Vagina (tissue), 2 donors: ENCODE results near the gene CARD11. TPM values are rescaled to one million over a fixed set of nuclear protein-coding genes. Genes with fewer than 3 reads are reported as not detected.

ENCODE experiments used
- DNase-seq, 2 donors: peaks; one replicate each; pipeline ENCODE4 v3.0.0-alpha.2; 2017; ENCODE audit errors: extremely low spot score in 2 of 2
- H3K27ac ChIP-seq: fragments of 200-600 bp; sonication (generic); one replicate; pipeline ENCODE4 v1.5.1; 2019
- H3K27me3 ChIP-seq: fragments of 200-600 bp; sonication (generic); one replicate; pipeline ENCODE4 v1.5.1; 2019
- H3K36me3 ChIP-seq, 2 donors: fragments of 200-600 bp; sonication (generic); one replicate each; pipeline ENCODE4 v1.5.1; 2017 to 2019
- H3K4me1 ChIP-seq: fragments of 200-600 bp; sonication (generic); one replicate; pipeline ENCODE4 v1.5.1; 2019
- H3K4me3 ChIP-seq, 2 donors: fragments of 200-600 bp; sonication (generic); 1 replicate in 1 of 2; 2 replicates in 1 of 2; pipeline ENCODE4 v1.5.1; 2016 to 2019
- H3K9me3 ChIP-seq: fragments of 200-600 bp; sonication (generic); one replicate; pipeline ENCODE4 v1.5.1; 2019
- POLR2A ChIP-seq, 2 donors: fragments of 450-650 bp; IDR thresholded peaks; one replicate each; pipeline ENCODE4 v1.6.1; 2017; ENCODE audit warnings: antibody characterized with exemption in 2 of 2, mild to moderate bottlenecking in 2 of 2, moderate library complexity in 2 of 2
- POLR2AphosphoS5 ChIP-seq, 2 donors: sonication (generic); formaldehyde crosslinking; IDR thresholded peaks; one replicate each; pipeline ENCODE4 v1.9.0; 2017; ENCODE audit warnings: antibody characterized with exemption in 2 of 2, mild to moderate bottlenecking in 2 of 2, low read depth in 1 of 2; ENCODE audit not compliant: insufficient read depth in 1 of 2
- intact Hi-C: fragments of 100-400 bp; cut with DNase I; formaldehyde crosslinking; loops from one replicate; pipeline ENCODE4 v1.15.1; 2023
- total RNA-seq: library from RNA; depleted of rRNA; stranded (reverse); fragments of >200 nt; gene quantifications from one replicate; pipeline ENCODE4 v1.2.3, GENCODE V29; 2016
- TF ChIP-seq, protein P1 (sequence below), 3 experiments: fragments of 450-650 bp in 2 of 3; fragments of 200-600 bp in 1 of 3; sonication (generic) in 1 of 3; IDR thresholded peaks; one replicate each; pipeline ENCODE4 v1.5.1; 2017 to 2019; ENCODE audit warnings: antibody characterized with exemption in 3 of 3, mild to moderate bottlenecking in 2 of 3, moderate library complexity in 2 of 3

Gene CARD11
- total RNA-seq, 1 donor from 2014 or later: 2.9 TPM

DNA sequence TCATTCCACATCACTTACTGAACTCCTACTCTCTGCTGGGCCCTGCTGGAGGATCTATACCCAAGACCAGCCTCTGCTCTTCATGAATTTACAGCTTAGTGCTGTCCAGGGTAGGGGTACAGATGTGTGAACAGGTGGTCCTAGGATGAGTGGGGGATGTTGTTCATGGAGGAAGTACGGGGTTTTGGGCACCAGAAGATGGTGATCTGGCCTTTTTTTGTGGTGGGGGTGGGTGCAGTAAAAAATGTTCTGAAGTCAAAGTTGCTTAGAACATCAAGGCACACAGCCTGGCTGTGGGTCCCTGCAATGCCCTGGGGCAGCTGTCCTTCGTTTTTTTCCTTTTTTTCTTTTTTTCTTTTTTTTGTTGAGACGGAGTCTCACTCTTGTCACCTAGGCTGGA lies 165.4 kb downstream of the CARD11 start:
- H3K27me3 ChIP-seq: no peaks in the 10 kb centered on the region
- no peak overlapping the region for H3K27ac ChIP-seq
- peaks cover 5% of the 10 kb centered on the region for H3K4me1 ChIP-seq
- TF ChIP-seq, protein P1, sequence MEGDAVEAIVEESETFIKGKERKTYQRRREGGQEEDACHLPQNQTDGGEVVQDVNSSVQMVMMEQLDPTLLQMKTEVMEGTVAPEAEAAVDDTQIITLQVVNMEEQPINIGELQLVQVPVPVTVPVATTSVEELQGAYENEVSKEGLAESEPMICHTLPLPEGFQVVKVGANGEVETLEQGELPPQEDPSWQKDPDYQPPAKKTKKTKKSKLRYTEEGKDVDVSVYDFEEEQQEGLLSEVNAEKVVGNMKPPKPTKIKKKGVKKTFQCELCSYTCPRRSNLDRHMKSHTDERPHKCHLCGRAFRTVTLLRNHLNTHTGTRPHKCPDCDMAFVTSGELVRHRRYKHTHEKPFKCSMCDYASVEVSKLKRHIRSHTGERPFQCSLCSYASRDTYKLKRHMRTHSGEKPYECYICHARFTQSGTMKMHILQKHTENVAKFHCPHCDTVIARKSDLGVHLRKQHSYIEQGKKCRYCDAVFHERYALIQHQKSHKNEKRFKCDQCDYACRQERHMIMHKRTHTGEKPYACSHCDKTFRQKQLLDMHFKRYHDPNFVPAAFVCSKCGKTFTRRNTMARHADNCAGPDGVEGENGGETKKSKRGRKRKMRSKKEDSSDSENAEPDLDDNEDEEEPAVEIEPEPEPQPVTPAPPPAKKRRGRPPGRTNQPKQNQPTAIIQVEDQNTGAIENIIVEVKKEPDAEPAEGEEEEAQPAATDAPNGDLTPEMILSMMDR (IDR thresholded peaks at IDR 0.05): no peak
- H3K36me3 ChIP-seq: no peaks in the 10 kb centered on the region
- no peaks in the 10 kb centered on the region for H3K9me3 ChIP-seq
- no peak for DNase-seq
- H3K4me3 ChIP-seq: no peak overlapping the region
- intact Hi-C loops: no loop called here

DNA sequence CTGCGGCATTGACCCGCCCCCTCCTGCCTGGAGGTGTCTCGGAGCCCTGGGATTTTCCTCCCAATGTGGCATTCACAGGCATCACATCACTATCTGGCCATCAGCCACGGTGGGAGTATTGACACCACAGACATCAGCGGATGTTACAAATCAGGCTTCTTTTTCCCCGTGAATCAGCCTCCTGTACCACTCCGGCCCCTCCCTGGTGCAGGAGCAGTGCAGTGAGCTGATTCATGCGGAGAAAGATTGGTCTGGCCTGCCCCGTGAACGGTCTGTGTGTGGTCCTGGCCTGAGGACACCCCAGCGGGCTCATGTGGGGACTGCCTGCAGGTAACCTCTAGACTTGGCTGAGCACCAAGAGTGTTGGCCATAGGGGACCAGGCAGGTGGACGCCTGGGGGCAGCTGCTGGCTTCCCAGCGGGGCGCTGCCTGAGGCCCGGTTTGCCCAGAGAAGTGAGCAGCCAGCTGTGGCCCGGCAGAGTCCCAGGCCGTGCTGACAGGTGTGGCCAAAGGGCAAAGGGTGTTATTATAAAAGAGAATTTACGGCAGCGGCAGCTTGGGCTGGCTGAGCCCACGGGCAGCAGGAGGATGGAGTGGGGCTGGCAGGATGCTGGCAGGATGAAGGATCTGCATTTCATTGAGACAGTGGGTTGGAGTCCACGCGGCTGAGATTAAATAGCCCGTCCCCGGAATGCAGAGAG lies 167.5 kb downstream of the CARD11 start:
- H3K9me3 ChIP-seq: no peaks in the 10 kb centered on the region
- H3K27ac ChIP-seq: no peak overlapping the region
- DNase-seq: no peak
- no peaks in the 10 kb centered on the region for H3K36me3 ChIP-seq
- intact Hi-C loops: no loop called here
- H3K4me1 ChIP-seq: peaks cover 4% of the 10 kb centered on the region
- H3K4me3 ChIP-seq: no peak overlapping the region
- no peaks in the 10 kb centered on the region for H3K27me3 ChIP-seq
- TF ChIP-seq, protein P1 (IDR thresholded peaks at IDR 0.05): no peak
- TF ChIP-seq POLR2A (IDR thresholded peaks at IDR 0.05) (no peak), POLR2AphosphoS5 (IDR thresholded peaks at IDR 0.05; ENCODE audit: insufficient read depth in 1 of 2, low read depth in 1 of 2) (no peak)

DNA sequence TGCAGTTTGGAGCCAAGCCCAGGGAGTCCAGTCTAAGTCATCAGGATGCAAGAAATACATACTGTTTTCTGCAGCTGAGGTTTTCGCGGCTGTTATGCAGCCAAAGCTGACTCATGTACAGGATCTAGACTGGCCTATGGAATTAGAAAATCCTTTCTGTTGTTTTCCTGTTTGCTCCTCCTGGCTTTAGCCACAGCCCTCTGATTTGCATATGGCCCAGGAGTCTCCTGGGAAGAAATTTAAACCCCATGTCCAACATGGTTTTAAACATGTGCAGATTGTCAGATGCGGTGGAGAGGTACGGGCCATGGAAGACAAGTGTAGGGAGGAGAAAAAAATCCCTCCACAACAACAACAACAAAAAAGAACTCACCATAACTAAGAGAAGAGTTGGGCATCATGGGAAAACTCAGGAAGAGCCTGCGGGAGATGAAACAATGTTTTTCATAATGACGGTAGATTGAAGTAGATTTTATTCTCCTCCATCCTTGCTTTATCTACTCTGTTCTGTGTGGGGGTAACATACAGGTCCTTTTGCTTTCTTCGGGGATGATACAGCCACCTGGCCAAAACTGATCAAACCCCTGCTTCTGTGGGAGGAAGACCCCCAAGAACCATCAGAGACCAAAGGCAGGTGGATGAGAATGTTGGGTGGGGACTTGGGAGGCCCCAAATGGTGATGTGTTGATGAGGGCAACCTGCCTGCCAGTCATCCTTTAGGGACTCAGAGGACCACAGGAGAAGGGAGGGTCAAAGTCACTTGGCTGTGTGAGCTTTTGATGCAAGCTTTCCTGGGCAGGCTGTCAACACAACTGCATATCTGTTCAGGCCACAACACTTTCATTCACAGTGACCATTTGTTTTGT lies 169.7 kb downstream of the CARD11 start:
- H3K27me3 ChIP-seq: no peaks in the 10 kb centered on the region
- H3K36me3 ChIP-seq: no peaks in the 10 kb centered on the region
- H3K9me3 ChIP-seq: no peaks in the 10 kb centered on the region
- TF ChIP-seq POLR2AphosphoS5 (IDR thresholded peaks at IDR 0.05; ENCODE audit: insufficient read depth in 1 of 2, low read depth in 1 of 2): no peak
- TF ChIP-seq POLR2A (IDR thresholded peaks at IDR 0.05): no peak
- TF ChIP-seq, protein P1 (IDR thresholded peaks at IDR 0.05): no peak
- no peak overlapping the region for H3K4me3 ChIP-seq
- peaks cover 11% of the 10 kb centered on the region for H3K4me1 ChIP-seq
- DNase-seq: no peak
- intact Hi-C loops: no loop called here
- no peak overlapping the region for H3K27ac ChIP-seq

DNA sequence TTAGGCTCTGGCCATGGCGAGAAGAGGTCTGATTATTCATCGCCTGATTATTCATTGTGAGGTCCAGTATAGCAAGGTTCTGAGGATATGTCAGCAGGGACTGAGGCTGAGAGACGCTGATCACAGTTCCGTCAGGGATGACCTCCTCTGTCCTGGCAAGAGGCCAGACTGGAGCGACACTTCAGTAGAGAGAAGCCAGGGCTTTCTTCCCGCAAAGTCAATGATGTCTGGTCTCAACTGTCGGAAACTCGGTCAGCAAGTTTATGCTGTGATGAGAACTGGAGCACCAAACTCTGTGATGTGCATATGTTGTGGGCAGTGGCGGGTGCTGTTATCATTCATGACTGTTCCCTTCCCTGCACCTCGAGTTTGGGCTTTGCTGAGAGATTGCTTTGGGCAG lies 170.5 kb downstream of the CARD11 start:
- intact Hi-C loops: no loop called here
- no peak for DNase-seq
- no peak overlapping the region for H3K4me3 ChIP-seq
- TF ChIP-seq, protein P1 (IDR thresholded peaks at IDR 0.05): no peak
- TF ChIP-seq POLR2AphosphoS5 (IDR thresholded peaks at IDR 0.05; ENCODE audit: insufficient read depth in 1 of 2, low read depth in 1 of 2) (no peak), POLR2A (IDR thresholded peaks at IDR 0.05) (no peak)
- H3K27me3 ChIP-seq: no peaks in the 10 kb centered on the region
- H3K4me1 ChIP-seq: peaks cover 11% of the 10 kb centered on the region
- H3K36me3 ChIP-seq: no peaks in the 10 kb centered on the region
- H3K27ac ChIP-seq: no peak overlapping the region
- H3K9me3 ChIP-seq: no peaks in the 10 kb centered on the region
